GM18868 (cell line): ENCODE data around the gene DMRTC2.

Experiments
- ATAC-seq: cut with Tn5 transposase; IDR thresholded peaks from one replicate; pipeline ENCODE4 v1.9.1; 2021; ENCODE audit warnings: mild to moderate bottlenecking, moderate library complexity; ENCODE audit not compliant: unreplicated experiment

DMRTC2 gene

GRCh38 chr19:41845001-41845050 lies at the start of gene DMRTC2:
DMRTC2 (plus strand) TSS chr19:41845042; CDS start chr19:41847429, 2,387 bp downstream.
- no peak for ATAC-seq

GRCh38 chr19:41796362-41796761 lies 48.5 kb upstream of the DMRTC2 start, which contains the start of gene CEACAM3:
CEACAM3 (plus strand) TSS chr19:41796587; CDS start chr19:41796678, 91 bp downstream.
- ATAC-seq = no peak

- ATAC-seq = no peak
Observed at GRCh38 chr19:41796901-41797300, 47.9 kb upstream of the DMRTC2 start.

- no peak for ATAC-seq
Observed at GRCh38 chr19:41799444-41800000, 45.3 kb upstream of the DMRTC2 start.

- ATAC-seq = no peak
Observed at GRCh38 chr19:41801031-41801430, 43.8 kb upstream of the DMRTC2 start.

GRCh38 chr19:41801792-41802211 lies 43.0 kb upstream of the DMRTC2 start:
- ATAC-seq = no peak

- ATAC-seq = no peak
Observed at GRCh38 chr19:41802770-41803169, 42.1 kb upstream of the DMRTC2 start.

- ATAC-seq = no peak
Observed at GRCh38 chr19:41804336-41804735, 40.5 kb upstream of the DMRTC2 start.

- ATAC-seq = no peak
Observed at GRCh38 chr19:41807176-41807575, 37.7 kb upstream of the DMRTC2 start.

GRCh38 chr19:41808663-41809566 lies 35.9 kb upstream of the DMRTC2 start:
- no peak for ATAC-seq

- no peak for ATAC-seq
Observed at GRCh38 chr19:41810301-41810700, 34.5 kb upstream of the DMRTC2 start.

GRCh38 chr19:41811036-41811435 lies 33.8 kb upstream of the DMRTC2 start:
- no peak for ATAC-seq

- no peak for ATAC-seq
Observed at GRCh38 chr19:41811981-41812380, 32.9 kb upstream of the DMRTC2 start.

- ATAC-seq = no peak
Observed at GRCh38 chr19:41813911-41814310, 30.9 kb upstream of the DMRTC2 start.

- no peak for ATAC-seq
Observed at GRCh38 chr19:41815301-41815700, 29.5 kb upstream of the DMRTC2 start.

GRCh38 chr19:41816761-41817160 lies 28.1 kb upstream of the DMRTC2 start:
- ATAC-seq = no peak

- ATAC-seq = no peak
Observed at GRCh38 chr19:41821003-41821735, 23.7 kb upstream of the DMRTC2 start.

- no peak for ATAC-seq
Observed at GRCh38 chr19:41837981-41838708, 6.7 kb upstream of the DMRTC2 start.

- no peak for ATAC-seq
Observed at GRCh38 chr19:41839211-41839610, 5.6 kb upstream of the DMRTC2 start.

- ATAC-seq = no peak
Observed at GRCh38 chr19:41843371-41843770, 1.5 kb upstream of the DMRTC2 start.

GRCh38 chr19:41844601-41845000 lies 241 bp upstream of the DMRTC2 start, which contains the start of gene LYPD4:
LYPD4 (minus strand) TSS chr19:41844683; CDS start chr19:41839285, 5,398 bp downstream.
- ATAC-seq = no peak
